GM23248 (cell line): Measurements from ENCODE around the gene SF3B6.

Experiments used
- EZH2 ChIP-seq: fragments of 200-600 bp; sonication (generic); IDR thresholded peaks from 2 replicates; pipeline ENCODE4 v1.6.1; 2018; ENCODE audit warnings: antibody characterized with exemption, mild to moderate bottlenecking; ENCODE audit not compliant: insufficient read depth, poor library complexity, severe bottlenecking
- EZH2phosphoT487 ChIP-seq: fragments of 200-600 bp; sonication (generic); IDR thresholded peaks from 2 replicates; pipeline ENCODE4 v1.6.1; 2018; ENCODE audit warnings: antibody characterized with exemption, moderate library complexity, mild to moderate bottlenecking, low read depth; ENCODE audit not compliant: insufficient read depth

GRCh38 chr2:24102677-24103076, 26.6 kb upstream of the SF3B6 start:
- TF ChIP-seq EZH2 (no peak), EZH2phosphoT487 (no peak)
